Central memory CD4-positive, alpha-beta T cell (primary cell): Measurements from ENCODE around the gene ANXA4.
"Not testable (repeated sequence)": the region's sequence is repeated elsewhere in the genome, so short reads cannot be mapped to it uniquely, and the experiment has no call there.

Experiments
- DNase-seq: peaks from one replicate; pipeline ENCODE4 v3.0.0; 2022

The ANXA4 gene

DNA sequence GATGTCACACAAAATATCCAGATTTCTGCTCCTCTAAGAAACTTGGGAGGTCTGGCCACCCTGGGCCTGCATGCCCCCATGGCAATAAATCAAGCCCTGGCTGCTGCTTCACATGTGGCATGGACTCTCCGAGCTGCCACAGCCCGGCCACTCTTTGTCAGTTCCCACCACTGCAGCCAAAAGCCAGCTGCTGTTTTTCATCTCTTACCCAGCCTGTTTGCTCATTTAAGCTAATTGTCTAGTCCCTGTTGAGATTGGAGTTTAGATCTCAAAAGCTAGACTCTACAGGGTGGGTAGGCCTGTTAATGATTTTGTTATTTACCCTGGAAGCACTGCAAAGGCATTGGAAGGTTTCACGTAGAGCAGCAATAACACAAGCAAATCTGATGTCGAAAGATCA is 20.9 kb upstream of the ANXA4 start:
- no peak for DNase-seq

- DNase-seq: no peak
These were observed 18.1 kb upstream of the ANXA4 start for GRCh38 chr2:69723791-69724190.

DNA sequence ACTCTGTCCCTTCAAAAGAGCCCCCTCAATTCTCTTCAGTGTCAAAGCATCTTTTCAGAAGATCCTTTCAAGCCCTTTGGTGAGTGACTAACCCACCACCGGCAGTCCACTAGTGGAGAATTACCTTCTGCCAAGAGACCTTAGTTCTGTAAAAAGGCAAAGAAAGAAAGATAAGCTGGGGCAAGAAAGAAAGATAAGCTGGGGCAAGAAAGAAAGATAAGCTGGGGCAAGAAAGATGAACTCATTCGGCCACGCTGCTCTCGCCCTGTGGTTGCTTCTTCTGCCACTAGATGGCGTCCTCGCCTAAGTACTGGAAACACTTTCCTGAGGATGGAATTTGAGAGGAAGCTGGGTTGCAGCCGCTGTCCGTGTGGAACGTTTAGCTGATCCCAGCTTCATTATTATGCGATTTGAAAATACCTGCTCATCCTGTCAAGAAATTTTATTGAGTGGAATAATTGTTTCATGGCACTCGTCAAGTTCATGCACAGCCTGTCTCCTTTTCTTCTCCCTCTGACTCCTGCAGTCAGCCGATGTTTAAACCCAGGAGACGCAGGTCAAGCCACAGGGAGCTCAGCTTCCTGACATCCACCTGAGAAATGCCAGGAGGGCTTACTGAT is 17.3 kb upstream of the ANXA4 start:
- DNase-seq: peak; percentile 74

- DNase-seq: no peak
These were observed 16.1 kb upstream of the ANXA4 start for GRCh38 chr2:69725706-69726360.

GRCh38 chr2:69729266-69729665 is 12.7 kb upstream of the ANXA4 start:
- no peak for DNase-seq

DNA sequence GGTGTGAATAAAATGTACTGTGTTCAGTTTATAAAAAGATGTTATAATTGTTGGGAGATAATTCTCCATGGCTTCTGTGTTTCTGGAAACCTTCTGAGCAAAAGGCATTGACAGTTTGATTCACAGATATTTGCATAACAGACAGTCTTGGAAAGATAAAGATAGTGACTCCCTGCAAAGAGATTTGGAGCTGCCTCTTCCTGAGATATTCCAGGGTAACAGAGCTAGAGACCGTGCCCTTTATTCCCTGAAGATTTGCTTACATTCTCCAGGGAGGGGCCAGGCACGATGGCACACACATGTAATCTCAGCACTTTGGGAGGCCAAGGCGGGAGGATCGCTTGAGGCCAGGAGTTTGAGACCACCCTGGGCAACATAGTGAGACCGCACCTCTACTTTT is 12.2 kb upstream of the ANXA4 start:
- no peak for DNase-seq

DNA sequence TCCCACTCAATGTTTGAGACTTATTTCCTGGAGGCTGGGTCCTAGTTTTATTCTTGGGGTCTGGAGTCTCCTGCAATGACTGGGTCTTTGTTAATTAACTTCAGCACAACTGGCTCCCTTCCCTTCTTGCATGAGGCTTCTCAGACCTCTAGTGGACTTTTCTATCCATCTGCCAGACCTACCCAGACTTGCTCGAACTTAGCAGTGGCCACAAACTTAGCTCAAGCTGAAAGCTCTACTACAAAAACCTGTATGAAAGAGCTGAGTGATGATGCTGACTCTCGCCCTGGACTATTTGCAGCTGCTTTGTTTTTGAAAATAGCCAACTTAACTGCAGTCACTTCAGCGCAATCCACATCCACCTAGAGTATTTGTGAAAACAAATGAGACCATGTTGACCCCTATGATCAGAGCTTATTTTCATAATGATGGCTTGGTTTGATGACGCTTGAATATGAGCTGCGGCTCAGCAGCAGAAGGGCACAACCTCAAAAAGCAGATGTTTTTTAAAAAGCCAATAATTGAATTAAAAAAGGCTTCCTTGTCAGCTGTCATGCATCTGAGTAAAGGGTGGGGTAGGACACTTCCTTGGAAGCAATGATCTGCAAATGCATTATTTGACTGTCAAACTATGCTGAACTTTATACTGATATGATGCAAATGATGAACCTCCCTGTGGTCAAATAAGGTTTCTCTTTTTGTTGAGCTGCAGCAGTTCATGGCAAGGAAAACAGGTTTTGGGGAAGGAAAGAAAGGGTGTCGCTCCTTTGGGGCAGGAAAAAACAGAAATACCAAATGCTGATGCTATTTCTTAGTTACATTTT is 10.6 kb upstream of the ANXA4 start:
- DNase-seq: no peak

GRCh38 chr2:69733342-69734034 is 8.4 kb upstream of the ANXA4 start:
- no peak for DNase-seq

- no peak for DNase-seq
These were observed 7.8 kb upstream of the ANXA4 start for GRCh38 chr2:69734035-69734611.

DNA sequence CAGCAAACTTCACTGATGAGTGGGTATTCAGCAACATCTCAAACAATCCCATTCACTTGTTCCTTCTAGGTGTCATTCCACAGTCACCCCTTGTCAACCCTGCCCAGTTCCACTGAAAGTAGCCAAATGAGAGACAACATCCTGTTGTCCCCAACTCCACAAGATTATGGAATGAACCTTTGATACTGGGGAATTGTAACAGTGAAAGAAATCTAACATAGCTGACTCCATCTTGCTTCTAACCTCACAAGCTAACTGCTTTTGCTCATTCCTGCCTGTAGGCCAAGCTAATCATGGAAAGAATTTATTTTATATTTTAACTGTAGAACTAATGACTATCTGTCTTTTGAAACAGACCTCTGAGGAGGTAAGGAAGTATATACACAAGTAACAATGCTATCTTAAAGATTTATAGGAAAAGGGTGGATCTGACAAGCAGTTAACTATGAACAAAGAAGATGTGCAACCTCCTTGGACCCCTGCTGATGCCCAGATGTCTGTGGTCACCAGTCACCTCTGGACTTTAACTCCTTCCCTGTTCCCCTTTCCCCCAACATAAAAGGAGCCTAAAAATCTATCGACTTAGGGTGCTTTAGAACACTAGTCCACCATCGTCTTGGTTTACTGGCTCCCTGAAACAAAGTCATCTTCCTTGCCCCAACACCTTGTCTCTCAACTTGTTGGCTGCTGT is 6.9 kb upstream of the ANXA4 start:
- no peak for DNase-seq

DNA sequence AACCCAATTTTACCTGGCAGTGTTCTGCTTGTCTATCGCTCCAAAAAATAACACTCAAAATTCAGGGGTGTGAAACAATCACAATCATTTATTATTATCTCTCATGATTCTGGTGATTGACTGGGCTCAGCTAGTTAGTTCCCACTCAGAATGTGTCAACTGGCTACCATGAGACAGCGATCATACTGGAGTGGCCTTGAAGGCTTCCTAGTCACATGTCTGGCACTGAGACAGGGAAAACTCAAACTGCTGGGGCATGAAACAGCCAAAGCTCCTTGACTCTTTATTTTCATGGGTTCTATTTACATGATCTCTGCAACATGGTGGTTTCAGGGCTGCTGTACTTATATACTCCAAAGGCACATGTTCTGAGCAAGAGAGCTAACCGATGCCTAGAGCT is 6.2 kb upstream of the ANXA4 start:
- DNase-seq: no peak

- not testable (repeated sequence) for DNase-seq
These were observed 3.8 kb upstream of the ANXA4 start for GRCh38 chr2:69738149-69738548.

- no peak for DNase-seq
These were observed 1.4 kb upstream of the ANXA4 start for GRCh38 chr2:69740502-69740951.

DNA sequence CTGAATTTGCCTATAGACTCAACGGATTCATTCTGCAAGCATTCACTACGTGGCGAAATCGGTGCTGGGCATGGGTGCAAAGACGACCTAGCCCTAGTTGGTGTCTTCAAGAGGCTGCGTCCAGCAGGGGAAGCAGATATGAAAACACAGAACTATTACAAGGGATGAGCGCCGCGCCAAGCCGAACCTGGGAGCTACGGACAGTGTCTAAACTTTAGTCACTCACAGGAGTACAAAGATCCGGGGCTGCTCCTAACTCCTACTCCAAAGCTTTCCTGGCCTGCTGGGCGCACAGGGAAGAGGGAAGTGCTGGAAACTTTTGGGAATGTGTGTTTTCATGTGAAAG is 732 bp upstream of the ANXA4 start:
- DNase-seq: no peak

DNA sequence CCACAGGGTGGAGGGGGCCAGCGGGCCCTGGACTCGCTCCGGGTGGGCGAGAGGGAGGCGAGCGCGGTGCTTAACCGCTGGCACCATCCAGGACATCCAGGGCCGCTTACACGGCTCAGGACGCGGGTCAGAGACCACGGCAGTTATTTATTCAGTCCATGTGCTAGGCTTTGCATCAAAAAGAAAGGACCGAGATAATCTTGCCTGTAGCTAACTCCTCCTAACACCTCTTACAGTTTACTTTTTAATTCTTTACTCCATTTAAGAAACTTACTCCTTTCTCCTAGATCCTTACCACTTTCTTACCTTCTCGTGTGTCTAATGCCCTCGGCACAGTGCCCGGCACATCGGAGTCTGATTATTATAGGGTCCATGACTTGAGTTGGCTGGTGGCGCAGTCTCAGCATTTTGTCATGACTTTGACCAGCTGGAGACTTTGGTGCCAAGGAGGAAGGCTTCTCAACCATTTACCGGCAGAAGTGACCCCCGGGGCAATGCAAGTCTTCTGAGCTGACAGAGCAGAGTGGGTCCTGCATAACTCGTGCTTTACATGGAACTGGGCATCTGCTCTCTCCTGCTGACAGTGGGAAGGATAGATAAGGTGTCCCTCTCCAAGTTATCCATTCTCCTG is 503 bp downstream of the ANXA4 start:
- DNase-seq: no peak

DNA sequence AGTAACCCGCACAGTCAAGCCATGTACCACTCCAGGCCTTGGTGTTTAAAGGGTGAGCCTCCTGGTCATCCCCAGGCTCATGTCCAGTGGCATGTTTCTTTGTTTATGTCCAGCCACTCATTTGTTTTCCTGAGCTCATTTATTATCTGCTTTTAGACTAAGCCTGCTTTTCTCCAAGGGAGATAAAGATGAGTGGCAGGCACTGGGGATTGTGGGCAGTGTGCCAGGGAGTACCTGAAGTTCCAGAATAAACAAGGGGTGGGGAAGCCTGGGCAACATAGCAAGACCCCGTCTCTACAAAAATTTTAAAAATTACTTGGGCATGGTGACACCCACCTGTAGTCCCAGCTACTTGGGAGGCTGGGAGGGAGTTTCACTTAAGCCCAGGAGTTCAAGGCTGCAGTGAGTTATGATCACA is 1.9 kb downstream of the ANXA4 start:
- no peak for DNase-seq

GRCh38 chr2:69744456-69744855 is 2.5 kb downstream of the ANXA4 start:
- DNase-seq: no peak

GRCh38 chr2:69745035-69745434 is 3.1 kb downstream of the ANXA4 start:
- DNase-seq: no peak

DNA sequence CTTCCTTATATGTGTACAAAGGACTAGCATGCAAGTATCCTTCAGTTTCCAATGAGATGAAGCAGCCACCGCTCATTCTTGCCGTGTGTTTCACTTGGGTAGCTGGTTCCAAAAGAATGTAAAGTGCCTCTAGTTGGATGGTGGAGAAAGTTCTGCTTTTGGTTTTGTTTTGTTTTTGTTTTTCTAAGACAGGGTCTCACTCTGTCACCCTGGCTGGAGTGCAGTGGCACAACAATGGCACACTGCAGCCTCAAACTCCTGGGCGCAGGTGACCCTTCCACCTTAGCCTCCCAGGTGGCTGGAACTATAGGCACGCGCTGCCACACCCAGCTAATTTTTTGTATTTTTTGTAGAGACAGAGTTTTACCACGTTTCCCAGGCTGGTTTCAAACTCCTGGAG is 8.3 kb downstream of the ANXA4 start:
- DNase-seq: no peak

GRCh38 chr2:69753659-69754363 is 11.9 kb downstream of the ANXA4 start:
- no peak for DNase-seq

DNA sequence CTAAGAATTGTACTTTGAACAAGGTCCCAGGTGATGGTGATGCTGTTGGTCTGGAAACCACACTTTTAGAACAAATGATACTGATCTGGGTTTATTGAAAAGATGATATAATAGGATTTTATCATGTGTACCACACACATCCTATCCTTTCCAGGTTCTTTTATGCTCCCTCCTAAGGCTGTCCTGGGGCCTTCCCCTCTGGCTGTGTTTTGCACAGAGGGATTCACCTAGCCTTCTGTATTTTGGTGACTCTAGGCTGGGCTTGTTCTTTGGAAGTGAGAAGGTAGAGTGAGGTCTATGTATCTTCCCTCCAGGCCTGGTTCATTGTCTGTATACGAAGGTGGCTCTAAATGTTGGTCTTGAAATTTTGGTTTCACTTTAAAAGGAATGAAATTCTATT is 12.7 kb downstream of the ANXA4 start:
- no peak for DNase-seq
